GM19099 (cell line): ENCODE data around the gene ZBTB46.

ENCODE experiments used
- POLR2A ChIP-seq: IDR thresholded peaks from 3 replicates; pipeline ENCODE4 v1.6.1; 2011; ENCODE audit warnings: low read depth; ENCODE audit not compliant: insufficient read length; ENCODE audit errors: extremely low read depth

ZBTB46 gene

GRCh38 chr20:63861365-63861934, 30.4 kb upstream of the ZBTB46 start, which contains the start of gene ABHD16B:
Gene ABHD16B (plus strand): TSS chr20:63861498. CDS start chr20:63861541, 43 bp downstream.
- TF ChIP-seq POLR2A, result no peak

- no peak for TF ChIP-seq POLR2A
These were observed 29.4 kb upstream of the ZBTB46 start for GRCh38 chr20:63860325-63861051.

- TF ChIP-seq POLR2A, result no peak
These were observed 28.2 kb upstream of the ZBTB46 start for GRCh38 chr20:63859166-63859699.

GRCh38 chr20:63858393-63859165, 27.5 kb upstream of the ZBTB46 start:
- no peak for TF ChIP-seq POLR2A

- TF ChIP-seq POLR2A, result no peak
These were observed 26.8 kb upstream of the ZBTB46 start for GRCh38 chr20:63857764-63858392.

GRCh38 chr20:63856098-63856511, 25.0 kb upstream of the ZBTB46 start:
- no peak for TF ChIP-seq POLR2A

GRCh38 chr20:63855363-63856097, 24.5 kb upstream of the ZBTB46 start:
- TF ChIP-seq POLR2A, result no peak

GRCh38 chr20:63854766-63855362, 23.8 kb upstream of the ZBTB46 start:
- no peak for TF ChIP-seq POLR2A

GRCh38 chr20:63854069-63854765, 23.2 kb upstream of the ZBTB46 start:
- TF ChIP-seq POLR2A, result no peak

GRCh38 chr20:63850689-63851547, 19.9 kb upstream of the ZBTB46 start:
- TF ChIP-seq POLR2A, result no peak

GRCh38 chr20:63848003-63848911, 17.2 kb upstream of the ZBTB46 start:
- TF ChIP-seq POLR2A, result no peak

- TF ChIP-seq POLR2A, result no peak
These were observed 16.4 kb upstream of the ZBTB46 start for GRCh38 chr20:63847237-63848002.
